H54 (cell line): ENCODE results near the gene STAG1.
"Not testable (repeated sequence)": the region's sequence is repeated elsewhere in the genome, so short reads cannot be mapped to it uniquely, and the experiment has no call there.

Experiments
- DNase-seq: peaks from one replicate; pipeline ENCODE4 v3.0.0; 2011; ENCODE audit warnings: low spot score, mixed read lengths; ENCODE audit not compliant: insufficient read length
- FAIRE-seq: peaks from 3 replicates; lab custom pipeline; 2011; peaks lifted over from hg19 to GRCh38; lab: Jason Lieb, UNC
- POLR2A ChIP-seq: IDR thresholded peaks from 2 replicates; pipeline ENCODE4 v1.6.1; 2011; ENCODE audit warnings: low read depth, mild to moderate bottlenecking, low read length

The STAG1 gene

GRCh38 chr3:136427236-136427635 is 324.9 kb downstream of the STAG1 start:
- TF ChIP-seq POLR2A, result no peak
- DNase-seq (no peak), FAIRE-seq (no peak)

DNA sequence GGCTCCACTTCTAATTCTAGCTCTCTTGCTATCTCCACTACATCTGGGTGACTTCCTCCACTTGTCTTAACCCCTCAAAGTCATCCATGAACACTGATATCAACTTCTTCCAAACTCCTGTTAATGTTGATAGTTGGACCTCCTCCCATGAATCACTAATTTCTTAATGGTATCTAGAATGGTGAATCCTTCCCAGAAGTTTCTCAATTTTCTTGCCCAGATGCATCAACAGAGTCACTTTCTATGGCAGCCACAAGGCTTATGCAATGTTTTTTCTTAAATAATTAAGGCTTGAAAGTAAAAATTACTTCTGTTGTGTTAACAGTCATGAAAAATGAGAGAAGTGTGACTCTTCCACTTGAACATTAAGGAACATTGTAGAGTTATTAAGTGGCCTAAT is 337.7 kb downstream of the STAG1 start:
- FAIRE-seq (peak; percentile 20), DNase-seq (no peak)
- no peak for TF ChIP-seq POLR2A

- FAIRE-seq (no peak), DNase-seq (no peak)
- no peak for TF ChIP-seq POLR2A
Observed at GRCh38 chr3:136412307-136412706, 339.9 kb downstream of the STAG1 start.

GRCh38 chr3:136409549-136409948 is 342.6 kb downstream of the STAG1 start:
- FAIRE-seq (no peak), DNase-seq (no peak)

GRCh38 chr3:136404056-136404455 is 348.1 kb downstream of the STAG1 start:
- DNase-seq (no peak), FAIRE-seq (no peak)
- TF ChIP-seq POLR2A, result no peak

More at GRCh38 chr3:136409549-136409948, 342.6 kb downstream of the STAG1 start:
- no peak for TF ChIP-seq POLR2A

DNA sequence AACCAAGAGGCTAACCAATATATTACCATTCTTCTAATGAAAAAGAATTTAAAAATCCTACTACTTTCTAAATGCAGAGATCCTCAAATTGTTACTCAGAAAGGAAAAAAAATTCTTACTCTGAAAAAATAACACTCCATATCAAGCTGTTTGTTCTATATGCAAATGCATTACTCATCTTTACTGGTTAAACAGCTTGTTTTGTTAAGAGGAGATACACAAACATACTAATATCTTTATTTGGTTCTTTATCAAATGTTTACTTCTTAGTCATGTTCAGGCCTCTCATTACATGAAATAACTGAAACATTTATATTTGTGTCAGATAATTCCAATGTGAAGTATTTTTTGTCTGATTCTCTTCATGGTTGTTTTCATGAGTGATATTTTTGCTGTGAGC is 355.3 kb downstream of the STAG1 start:
- no peak for DNase-seq
- no peak for FAIRE-seq

DNA sequence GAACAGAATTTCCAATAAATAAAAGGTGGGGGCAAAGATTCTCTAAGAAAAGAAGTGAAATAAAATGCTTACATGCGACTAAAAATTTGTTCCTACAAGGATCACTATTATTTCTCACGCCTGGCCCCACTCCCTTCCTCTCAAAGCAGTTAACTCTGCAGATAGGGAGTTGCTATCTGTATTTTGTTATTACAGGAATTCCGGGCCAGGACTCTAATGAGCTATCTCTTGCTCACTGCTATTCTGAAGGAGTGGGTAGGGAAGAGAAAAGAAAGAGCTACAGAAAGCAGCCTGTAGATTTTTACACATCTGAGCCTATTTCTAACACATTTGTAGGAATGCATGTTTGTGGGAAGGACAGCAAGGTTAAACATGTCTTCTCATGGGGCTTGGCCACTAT is 361.6 kb downstream of the STAG1 start:
- no peak for DNase-seq
- no peak for FAIRE-seq
- TF ChIP-seq POLR2A, result no peak

More for the DNA sequence above, 355.3 kb downstream of the STAG1 start:
- no peak for TF ChIP-seq POLR2A

- FAIRE-seq, result no peak
- TF ChIP-seq POLR2A, result no peak
- no peak for DNase-seq
Observed at GRCh38 chr3:136387031-136387430, 365.1 kb downstream of the STAG1 start.

DNA sequence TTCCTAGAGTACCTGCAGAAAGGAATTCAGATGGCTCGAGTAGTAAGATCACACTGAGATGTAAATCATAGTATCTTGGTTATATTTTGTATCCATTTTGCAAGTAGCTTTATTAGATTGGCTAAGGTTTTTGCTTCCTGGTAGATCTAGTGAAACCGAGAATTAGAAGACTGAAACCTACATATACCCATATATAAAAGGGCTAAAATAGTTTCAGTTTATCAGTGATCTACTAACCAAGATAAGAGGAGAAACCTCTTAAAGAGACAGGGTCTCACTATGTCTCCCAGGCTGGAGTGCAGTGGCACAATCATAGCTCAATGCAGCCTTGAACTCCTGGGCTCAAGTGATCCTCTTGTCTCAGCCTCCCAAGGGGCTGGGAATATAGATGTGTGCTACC is 366.7 kb downstream of the STAG1 start:
- no peak for TF ChIP-seq POLR2A
- no peak for DNase-seq
- FAIRE-seq, result no peak

GRCh38 chr3:136381051-136381450 is 371.1 kb downstream of the STAG1 start:
- no peak for TF ChIP-seq POLR2A
- no peak for FAIRE-seq
- DNase-seq, result no peak

- FAIRE-seq (no peak), DNase-seq (no peak)
- TF ChIP-seq POLR2A, result no peak
Observed at GRCh38 chr3:136380530-136380929, 371.6 kb downstream of the STAG1 start.

GRCh38 chr3:136378011-136378410 is 374.2 kb downstream of the STAG1 start:
- no peak for TF ChIP-seq POLR2A
- DNase-seq (no peak), FAIRE-seq (no peak)

DNA sequence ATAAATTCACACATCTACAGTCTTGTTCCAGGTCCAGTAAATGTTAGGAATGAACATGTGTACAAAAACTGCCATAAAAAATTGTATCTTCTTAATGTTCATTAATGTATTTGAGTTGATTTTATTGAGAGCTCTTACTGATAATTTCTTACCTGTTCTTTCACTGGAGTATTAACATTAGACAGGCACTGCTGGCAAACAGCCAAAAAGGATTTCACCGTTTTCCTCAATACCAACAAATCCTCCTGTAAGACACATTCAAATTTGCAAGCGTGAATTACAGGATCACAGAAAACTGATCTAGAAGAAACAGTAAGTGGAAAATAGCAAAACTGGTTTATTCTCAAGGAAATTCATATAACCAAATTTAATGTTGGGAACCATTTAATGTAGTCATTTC is 374.7 kb downstream of the STAG1 start:
- no peak for TF ChIP-seq POLR2A
- no peak for FAIRE-seq
- no peak for DNase-seq

DNA sequence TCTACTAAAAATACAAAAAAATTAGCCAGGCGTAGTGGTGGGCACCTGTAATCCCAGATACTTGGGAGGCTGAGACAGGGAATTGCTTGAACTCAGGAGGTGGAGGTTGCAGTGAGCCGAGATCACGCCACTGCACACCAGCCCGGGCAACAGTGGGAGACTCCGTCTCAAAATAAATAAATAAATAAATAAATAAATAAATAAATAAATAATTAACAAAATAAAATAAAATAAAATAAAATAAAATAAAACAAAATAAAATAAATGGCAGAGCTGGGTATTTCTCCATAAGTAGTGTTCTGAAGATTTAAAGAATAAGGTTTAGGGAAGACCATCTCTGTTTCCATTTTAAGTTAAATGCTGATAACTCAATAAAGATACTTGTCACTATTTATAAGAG is 376.4 kb downstream of the STAG1 start:
- DNase-seq, FAIRE-seq: not testable (repeated sequence)

DNA sequence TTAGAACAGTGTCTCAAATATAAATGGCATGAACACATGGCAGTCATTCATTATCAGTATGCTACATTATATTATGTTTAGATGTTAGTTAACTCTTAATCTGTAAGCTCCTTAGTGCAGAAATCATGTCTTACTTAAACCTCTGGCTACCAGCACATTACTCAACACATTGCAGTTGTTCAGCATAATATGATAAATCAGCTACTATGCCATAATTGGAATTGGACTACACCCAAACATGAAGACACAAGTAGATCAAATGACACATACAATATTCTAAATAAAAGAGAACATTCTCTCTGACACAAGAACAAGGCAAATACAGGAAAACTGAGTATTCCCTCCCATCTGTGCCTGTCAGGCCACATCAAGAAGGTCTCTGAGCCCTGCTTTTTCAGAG is 385.9 kb downstream of the STAG1 start:
- FAIRE-seq, result no peak
- DNase-seq, result no peak
- no peak for TF ChIP-seq POLR2A

GRCh38 chr3:136353461-136353860 is 398.7 kb downstream of the STAG1 start:
- DNase-seq (no peak), FAIRE-seq (no peak)
- no peak for TF ChIP-seq POLR2A
